GM13976 (cell line): ENCODE results near the gene BPIFB1.

Source experiments
- DNase-seq: peaks from one replicate; pipeline ENCODE4 v3.0.0; 2012; ENCODE audit warnings: low spot score
- in situ Hi-C: fragments of 300-500 bp; cut with MboI; formaldehyde crosslinking; loops from one replicate; pipeline ENCODE4 v1.12.0; 2022; ENCODE audit warnings: low sequenced_read_pairs, mixed read lengths, inconsistent platforms; ENCODE audit not compliant: unreplicated experiment
- TF ChIP-seq, protein P1 (sequence below): IDR thresholded peaks from 2 replicates; pipeline ENCODE4 v1.5.1; 2012; ENCODE audit warnings: borderline replicate concordance, mild to moderate bottlenecking; ENCODE audit not compliant: insufficient read depth; ENCODE audit errors: extremely low read depth, missing control alignments, control extremely low read depth

The BPIFB1 gene

GRCh38 chr20:33301192-33301930, 18.3 kb downstream of the BPIFB1 start:
- no peak for DNase-seq
- in situ Hi-C loops = no loop called here
- TF ChIP-seq, protein P1, sequence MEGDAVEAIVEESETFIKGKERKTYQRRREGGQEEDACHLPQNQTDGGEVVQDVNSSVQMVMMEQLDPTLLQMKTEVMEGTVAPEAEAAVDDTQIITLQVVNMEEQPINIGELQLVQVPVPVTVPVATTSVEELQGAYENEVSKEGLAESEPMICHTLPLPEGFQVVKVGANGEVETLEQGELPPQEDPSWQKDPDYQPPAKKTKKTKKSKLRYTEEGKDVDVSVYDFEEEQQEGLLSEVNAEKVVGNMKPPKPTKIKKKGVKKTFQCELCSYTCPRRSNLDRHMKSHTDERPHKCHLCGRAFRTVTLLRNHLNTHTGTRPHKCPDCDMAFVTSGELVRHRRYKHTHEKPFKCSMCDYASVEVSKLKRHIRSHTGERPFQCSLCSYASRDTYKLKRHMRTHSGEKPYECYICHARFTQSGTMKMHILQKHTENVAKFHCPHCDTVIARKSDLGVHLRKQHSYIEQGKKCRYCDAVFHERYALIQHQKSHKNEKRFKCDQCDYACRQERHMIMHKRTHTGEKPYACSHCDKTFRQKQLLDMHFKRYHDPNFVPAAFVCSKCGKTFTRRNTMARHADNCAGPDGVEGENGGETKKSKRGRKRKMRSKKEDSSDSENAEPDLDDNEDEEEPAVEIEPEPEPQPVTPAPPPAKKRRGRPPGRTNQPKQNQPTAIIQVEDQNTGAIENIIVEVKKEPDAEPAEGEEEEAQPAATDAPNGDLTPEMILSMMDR = no peak

GRCh38 chr20:33303595-33303994, 20.6 kb downstream of the BPIFB1 start:
- TF ChIP-seq, protein P1 = no peak
- DNase-seq = no peak
- in situ Hi-C loops = no loop called here

DNA sequence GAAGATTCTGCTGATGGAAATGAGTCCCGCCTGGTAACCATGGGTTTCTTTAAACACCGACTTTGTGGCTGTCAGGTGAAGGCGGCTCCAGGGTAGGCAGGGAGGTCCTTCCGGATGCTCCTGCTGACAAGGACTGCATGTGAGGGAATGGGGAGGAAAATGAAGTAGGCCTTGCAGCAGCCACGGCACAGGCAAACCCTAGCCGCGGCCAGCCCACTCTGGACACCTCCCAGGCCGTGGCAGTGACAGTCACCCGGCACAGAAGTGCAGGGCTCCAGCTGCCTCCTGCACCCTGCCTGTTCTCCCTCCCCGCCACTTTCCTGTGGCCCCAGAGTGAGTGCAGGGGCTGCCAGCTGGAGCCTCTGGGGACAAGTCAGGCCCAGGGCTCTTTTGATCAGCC, 21.0 kb downstream of the BPIFB1 start:
- no peak for DNase-seq
- TF ChIP-seq, protein P1 = no peak
- in situ Hi-C loops = no loop called here

- no peak for DNase-seq
- TF ChIP-seq, protein P1 = no peak
- in situ Hi-C loops = no loop called here
Observed at GRCh38 chr20:33305589-33306057, 22.6 kb downstream of the BPIFB1 start.

GRCh38 chr20:33306228-33306627, 23.2 kb downstream of the BPIFB1 start:
- in situ Hi-C loops = no loop called here
- TF ChIP-seq, protein P1 = no peak

GRCh38 chr20:33306807-33307206, 23.8 kb downstream of the BPIFB1 start:
- in situ Hi-C loops = no loop called here
- DNase-seq = no peak
- TF ChIP-seq, protein P1 = no peak

More at GRCh38 chr20:33306228-33306627, 23.2 kb downstream of the BPIFB1 start:
- DNase-seq = no peak
